ENCODE results near the gene FES.
A peak's percentile ranks its signal among the peaks of the same experiment; 100 is the strongest.

The FES gene

DNA sequence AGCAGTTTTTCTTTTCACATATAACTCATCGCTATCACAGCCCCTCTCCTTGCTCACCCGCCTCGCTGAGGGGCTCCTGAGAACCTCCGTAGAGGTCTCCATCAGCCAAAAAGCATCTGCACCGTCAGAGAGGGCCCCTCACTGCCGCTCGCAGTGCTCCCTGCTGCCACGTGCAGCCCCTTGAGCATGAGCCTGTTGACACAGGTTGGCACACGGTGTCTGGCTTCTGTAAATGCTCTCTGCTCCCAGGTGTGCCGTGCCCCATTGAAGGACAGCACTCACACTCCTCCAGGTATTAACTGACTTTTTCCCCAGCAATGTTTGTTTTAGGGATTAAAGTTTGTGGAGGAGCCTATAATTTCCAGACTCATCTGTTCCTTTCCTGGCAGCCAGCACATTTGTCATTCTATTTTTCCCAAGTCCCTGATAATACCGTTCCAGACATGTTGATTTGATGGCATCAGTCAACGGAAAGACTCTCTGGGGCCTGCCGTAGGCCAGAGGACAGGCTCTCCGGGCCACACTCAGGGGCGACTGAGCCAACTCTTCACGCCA, 18.1 kb upstream of the FES start:
- DNase-seq (ENCODE audit: low read depth): no peak

DNA sequence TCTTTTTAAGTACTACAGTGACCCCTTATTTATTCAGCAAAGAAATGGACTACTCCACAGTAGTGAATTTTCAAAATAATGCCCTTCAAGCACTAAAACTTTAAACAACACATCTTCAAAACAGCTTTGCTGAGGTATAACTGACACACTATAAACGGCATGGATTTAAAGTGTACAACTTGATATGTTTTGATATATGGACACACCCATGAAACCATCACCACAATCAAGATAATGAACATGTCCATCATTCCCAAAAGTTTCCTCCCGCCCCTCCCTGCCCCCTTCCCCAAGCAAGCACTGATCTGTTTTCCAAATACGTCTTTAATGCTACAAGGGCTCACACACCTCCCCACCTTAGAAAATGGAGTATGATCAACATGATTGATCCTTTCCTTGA, 17.5 kb upstream of the FES start:
- no peak overlapping the region for H3K4me3 ChIP-seq (ENCODE audit: low read depth, low read length)
- no peak for DNase-seq (ENCODE audit: low read depth)
- TF ChIP-seq, protein P1, sequence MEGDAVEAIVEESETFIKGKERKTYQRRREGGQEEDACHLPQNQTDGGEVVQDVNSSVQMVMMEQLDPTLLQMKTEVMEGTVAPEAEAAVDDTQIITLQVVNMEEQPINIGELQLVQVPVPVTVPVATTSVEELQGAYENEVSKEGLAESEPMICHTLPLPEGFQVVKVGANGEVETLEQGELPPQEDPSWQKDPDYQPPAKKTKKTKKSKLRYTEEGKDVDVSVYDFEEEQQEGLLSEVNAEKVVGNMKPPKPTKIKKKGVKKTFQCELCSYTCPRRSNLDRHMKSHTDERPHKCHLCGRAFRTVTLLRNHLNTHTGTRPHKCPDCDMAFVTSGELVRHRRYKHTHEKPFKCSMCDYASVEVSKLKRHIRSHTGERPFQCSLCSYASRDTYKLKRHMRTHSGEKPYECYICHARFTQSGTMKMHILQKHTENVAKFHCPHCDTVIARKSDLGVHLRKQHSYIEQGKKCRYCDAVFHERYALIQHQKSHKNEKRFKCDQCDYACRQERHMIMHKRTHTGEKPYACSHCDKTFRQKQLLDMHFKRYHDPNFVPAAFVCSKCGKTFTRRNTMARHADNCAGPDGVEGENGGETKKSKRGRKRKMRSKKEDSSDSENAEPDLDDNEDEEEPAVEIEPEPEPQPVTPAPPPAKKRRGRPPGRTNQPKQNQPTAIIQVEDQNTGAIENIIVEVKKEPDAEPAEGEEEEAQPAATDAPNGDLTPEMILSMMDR (IDR thresholded peaks at IDR 0.05; ENCODE audit: insufficient read depth, low read depth, low read length, missing control alignments): no peak

More for the DNA sequence above, 18.1 kb upstream of the FES start:
- TF ChIP-seq, protein P1 (IDR thresholded peaks at IDR 0.05; ENCODE audit: insufficient read depth, low read depth, low read length, missing control alignments): no peak
- H3K4me3 ChIP-seq (ENCODE audit: low read depth, low read length): no peak overlapping the region

- H3K4me3 ChIP-seq (ENCODE audit: low read depth, low read length): no peak within 1 kb of the TSS
- no peak for DNase-seq (ENCODE audit: low read depth)
- TF ChIP-seq, protein P1 (IDR thresholded peaks at IDR 0.05; ENCODE audit: insufficient read depth, low read depth, low read length, missing control alignments): no peak
Observed at GRCh38 chr15:90868261-90868689, 16.0 kb upstream of the FES start, which contains the start of gene FURIN. Gene FURIN, plus strand, starts transcription at chr15:90868588. Its CDS starts 7,153 bp downstream, at chr15:90875741.

GRCh38 chr15:90869140-90869541, 15.2 kb upstream of the FES start:
- H3K4me3 ChIP-seq (ENCODE audit: low read depth, low read length): no peak overlapping the region
- DNase-seq (ENCODE audit: low read depth): no peak
- TF ChIP-seq, protein P1 (IDR thresholded peaks at IDR 0.05; ENCODE audit: insufficient read depth, low read depth, low read length, missing control alignments): no peak

DNA sequence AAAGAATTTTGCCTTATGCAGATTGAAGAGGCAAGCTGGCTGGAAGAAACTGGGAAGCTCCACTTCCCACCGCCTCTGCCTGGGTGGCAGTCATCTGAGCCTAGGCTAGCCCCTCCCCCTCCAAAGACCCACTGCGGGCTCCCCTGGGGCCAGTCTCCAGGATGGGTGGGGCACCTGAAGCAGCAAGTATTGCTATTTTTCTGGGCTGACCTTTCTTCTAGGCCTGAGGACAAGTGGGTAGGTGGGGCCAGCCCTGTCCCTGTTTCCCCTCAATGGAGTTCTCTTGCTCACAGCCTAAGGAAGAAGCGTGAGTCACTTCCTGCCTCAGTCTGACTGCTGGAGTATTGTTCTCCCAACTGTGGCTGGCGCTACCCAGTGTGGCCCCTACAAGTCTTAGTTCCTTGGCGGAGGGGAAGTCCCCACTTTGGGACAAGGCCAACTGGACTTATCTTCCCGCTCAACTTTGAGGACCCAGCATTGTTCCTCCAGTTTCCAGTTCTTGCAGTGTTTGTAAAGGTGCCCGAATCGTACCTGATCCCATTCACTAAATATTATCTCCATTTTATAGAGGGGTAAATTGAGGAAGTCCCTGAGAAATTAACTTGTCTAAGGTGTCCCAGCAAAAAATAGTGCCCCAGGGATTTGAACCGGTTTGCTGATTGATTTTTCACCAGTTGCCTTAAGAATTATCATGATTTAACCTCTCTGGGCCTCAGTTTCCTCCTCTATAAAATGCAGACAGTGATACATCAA, 14.5 kb upstream of the FES start:
- peak; percentile 35 for DNase-seq (ENCODE audit: low read depth)
- H3K4me3 ChIP-seq (ENCODE audit: low read depth, low read length): no peak overlapping the region
- TF ChIP-seq, protein P1 (IDR thresholded peaks at IDR 0.05; ENCODE audit: insufficient read depth, low read depth, low read length, missing control alignments): no peak

- H3K4me3 ChIP-seq (ENCODE audit: low read depth, low read length): peak overlapping the region; percentile 80
- DNase-seq (ENCODE audit: low read depth): peak; percentile 40
- TF ChIP-seq, protein P1 (IDR thresholded peaks at IDR 0.05; ENCODE audit: insufficient read depth, low read depth, low read length, missing control alignments): no peak
Observed at GRCh38 chr15:90870354-90871138, 13.8 kb upstream of the FES start.

Data from GM12865 (cell line).